Left cardiac atrium (tissue), 4 donors: ENCODE results near the gene ZFYVE21. TPM values are rescaled to one million over a fixed set of nuclear protein-coding genes. Genes with fewer than 3 reads are reported as not detected.

Source experiments
- ATAC-seq, 2 donors: fragments of 200-7000 bp; cut with Tn5 transposase; one replicate each; pipeline ENCODE4 v1.9.1; 2020; ENCODE audit warnings: mild to moderate bottlenecking in 2 of 2, moderate library complexity in 2 of 2
- DNase-seq: peaks from one replicate; pipeline ENCODE4 v3.0.0-alpha.2; 2020
- intact Hi-C, 2 donors: fragments of 100-400 bp; cut with DNase I; formaldehyde crosslinking; loops; one replicate each; pipeline versions ENCODE4 v1.14.1 to v1.15.1; 2022 to 2023
- total RNA-seq, 2 donors: library from RNA; stranded (reverse); fragmentation: NEBNext Ultra II Directional; extraction: Animal tissue kit (Norgen Biotek cat#: 25700); gene quantifications; one replicate each; pipeline ENCODE4 v1.2.1, GENCODE V29; 2021
- donor health status: DM: no; HTN: yes; CAD: no.
- donor health status: DM: no; HTN: yes; CAD: no; lungs with severe emphysema.
- donor health status: DM: yes; HTN: yes; CAD: no.
- donor health status: Dilated cardiomyopathy.

The ZFYVE21 gene
- total RNA-seq, 2 donors from 2014 or later = 47.0 to 48.7 TPM

DNA sequence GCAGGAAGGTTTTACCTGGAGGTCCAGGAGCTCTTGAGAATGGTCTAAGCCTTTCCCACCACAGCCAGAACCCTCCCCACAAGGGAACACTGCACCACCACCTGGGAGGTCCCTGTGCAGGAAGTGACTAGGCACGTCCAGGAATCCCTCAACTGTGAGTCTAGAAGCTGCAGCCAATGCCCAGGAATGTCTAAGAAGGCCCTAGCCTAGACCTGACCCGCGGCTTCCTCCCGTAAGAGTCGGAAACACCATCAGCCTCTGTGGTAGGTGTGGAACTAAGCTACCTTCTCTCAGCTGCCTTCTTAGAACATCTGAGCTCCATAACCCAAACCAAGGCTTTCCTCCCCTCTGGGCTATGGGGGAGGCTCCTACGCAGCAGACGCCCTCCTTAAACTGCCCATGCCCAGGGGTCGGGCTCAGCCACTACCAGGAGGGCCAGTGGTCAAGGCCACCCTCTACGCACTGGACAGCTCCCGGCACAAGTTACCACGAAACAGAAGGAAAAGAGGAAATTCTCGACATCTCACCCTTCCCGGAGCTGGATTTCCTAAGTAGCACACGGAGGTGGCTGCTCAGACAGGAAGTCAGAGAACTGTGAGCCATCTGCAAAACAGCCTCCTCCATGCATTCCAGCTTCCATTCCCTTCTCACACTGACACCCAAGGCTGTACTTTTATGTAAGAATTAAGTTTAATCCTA, 25.5 kb downstream of the ZFYVE21 start:
- intact Hi-C loops = no loop called here
- ATAC-seq = no peak
- no peak for DNase-seq

DNA sequence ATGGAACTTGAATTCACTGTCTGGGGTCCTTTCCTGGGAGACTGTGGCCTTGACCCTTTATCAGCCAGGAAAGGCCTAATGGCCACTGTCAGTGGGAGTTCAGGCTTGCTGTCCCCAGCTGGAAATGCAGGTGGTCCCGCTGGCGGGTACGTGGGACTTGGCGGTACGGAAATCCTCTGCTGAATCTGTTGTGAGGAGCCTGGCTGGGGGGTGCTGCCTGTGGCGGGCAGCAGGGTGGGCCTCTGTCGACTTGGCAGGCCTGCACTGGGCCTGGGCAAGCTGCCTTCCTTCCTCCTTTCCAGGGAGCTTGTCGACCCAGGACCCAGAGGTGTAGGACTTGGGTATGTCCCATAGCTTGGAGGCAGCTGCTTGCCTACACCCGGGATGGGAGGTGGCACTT, 26.3 kb downstream of the ZFYVE21 start:
- ATAC-seq (peak in 1 of 2 donors; percentile 12), DNase-seq (no peak)
- intact Hi-C loops = no loop called here

DNA sequence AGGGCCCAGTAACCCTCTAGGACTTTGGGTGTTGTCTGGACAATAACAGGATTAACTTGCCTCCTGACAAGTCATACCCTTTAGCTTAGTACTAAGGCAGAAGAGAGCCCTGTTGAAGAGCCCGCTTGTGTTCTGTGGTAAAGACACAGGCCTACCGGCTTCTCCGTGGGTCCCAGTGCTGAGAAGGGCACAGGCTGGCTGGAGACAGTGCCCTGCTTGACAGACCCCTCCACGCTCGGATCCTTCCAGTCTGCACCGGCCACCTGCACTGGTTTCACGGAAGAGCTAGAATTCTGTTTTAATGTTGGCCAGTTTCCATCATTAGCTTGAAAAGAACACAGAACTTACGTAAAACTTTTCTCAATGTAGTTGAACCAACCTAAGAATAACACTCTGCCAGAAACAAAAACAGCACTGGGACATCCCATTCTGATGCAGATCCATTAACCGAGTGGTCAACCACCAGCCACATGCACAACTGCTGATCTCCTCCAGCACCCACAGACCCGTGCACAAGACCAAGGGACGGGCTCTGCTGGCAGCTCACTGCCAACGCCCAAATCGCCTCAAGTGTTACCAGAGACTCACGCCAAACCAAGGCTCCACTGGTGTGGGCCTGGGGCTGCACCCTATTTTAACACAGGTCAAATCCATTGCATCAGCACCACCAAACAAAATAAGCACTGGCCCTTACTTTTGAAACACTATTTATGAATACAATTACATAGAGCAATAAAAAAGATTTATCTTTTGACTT, 27.1 kb downstream of the ZFYVE21 start:
- intact Hi-C loops = no loop called here
- peak in 1 of 2 donors; percentile 27 for ATAC-seq

DNA sequence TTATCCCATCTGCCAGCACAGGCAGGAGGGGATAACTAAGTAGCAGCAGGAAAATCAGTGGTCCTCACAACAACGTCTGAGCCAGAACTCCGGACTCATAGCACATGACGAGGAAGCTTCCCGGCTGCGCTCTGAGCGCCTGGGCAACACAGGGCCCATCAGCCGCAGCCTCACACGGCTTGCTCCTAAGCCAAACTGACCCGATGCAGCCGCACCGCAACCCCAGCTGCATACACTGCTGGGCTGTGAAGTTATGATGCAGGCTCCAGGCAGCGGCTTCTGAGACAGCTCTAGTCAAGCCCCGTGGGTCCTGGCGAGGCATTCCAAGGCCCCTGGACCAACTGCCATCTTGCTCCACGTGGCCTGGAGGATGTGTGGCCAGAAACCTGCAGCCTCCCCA, 28.1 kb downstream of the ZFYVE21 start:
- intact Hi-C loops = no loop called here
- ATAC-seq = no peak

More for the DNA sequence above, 27.1 kb downstream of the ZFYVE21 start:
- DNase-seq = no peak

DNA sequence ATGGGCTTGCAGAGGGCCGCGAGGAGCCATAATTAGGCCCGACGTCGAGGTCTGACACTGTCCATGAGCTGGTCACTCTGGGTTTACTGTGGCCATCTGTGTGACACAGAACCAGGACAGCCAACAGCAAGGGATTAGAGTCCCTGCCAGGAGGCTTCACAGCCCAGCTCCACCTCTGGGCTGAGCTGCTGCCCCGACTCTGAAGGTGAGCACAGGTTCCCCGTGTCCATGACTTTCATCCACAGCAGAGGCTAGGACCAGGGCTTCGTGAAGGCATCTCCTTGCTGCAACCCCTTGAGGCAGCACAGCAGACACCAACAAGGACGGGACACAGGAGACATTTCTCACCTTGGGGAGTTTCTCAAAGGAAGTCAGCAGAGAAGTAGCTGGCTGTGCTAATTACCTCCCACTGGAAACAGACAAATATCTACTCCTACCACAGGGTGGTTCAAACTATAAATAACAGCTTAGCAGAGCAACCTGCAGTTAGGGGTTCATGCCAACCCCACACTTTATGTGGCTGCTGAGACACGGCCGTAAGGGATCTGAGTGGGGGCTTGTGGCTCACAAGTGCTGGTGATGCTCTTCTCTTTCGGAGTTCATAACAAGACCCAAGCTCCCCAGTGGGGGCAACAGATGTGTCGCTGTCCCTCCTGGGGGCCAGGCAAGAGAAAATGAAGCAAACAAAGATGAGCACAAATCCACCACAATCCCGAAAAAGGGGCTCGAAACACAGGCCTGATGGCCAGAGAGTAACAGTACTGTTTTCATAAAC, 29.2 kb downstream of the ZFYVE21 start:
- ATAC-seq = no peak
- DNase-seq = no peak
- intact Hi-C loops = no loop called here

More for the DNA sequence above, 28.1 kb downstream of the ZFYVE21 start:
- DNase-seq = no peak

DNA sequence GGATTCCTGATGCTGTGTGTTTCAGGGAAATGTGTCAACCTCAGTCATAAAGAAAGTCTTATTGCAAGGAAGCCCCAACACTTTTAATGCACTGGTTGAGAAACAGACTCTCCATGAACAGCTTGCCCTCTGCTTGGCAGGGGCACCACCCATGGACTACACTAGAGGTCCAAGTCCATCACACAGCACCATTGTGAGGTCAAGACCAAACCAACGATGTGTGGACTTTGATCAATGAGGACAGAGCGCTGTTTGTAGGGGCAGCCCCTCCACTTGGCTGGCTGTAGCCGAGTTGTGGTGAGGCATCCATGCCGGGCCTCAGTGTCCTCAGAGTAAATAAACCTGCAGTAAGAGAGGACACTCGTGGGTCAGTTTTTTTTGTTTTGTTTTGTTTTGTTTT, 29.8 kb downstream of the ZFYVE21 start:
- intact Hi-C loops = no loop called here
- ATAC-seq = no peak
- DNase-seq = no peak

DNA sequence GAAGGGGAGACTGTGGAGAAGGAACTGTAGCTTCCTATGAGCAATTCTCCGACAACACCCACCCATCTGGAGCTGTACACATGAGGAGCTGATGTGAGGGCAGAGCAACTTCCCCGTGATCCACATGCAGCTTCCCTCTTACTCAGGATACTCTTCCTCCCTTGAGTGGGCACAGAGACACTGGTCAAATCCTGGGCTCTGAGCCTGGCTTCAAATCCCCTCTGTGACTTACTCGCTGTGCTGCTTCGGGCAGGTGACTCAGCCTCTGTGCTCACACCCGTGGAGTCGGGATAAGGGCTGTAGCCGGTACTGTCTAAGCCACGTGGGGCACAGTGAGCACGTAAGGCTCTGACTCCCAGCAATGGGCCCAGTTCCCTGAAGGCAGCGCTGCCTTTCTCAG, 31.1 kb downstream of the ZFYVE21 start:
- ATAC-seq (peak in 1 of 2 donors; percentile 30), DNase-seq (no peak)
- intact Hi-C loops = no loop called here

DNA sequence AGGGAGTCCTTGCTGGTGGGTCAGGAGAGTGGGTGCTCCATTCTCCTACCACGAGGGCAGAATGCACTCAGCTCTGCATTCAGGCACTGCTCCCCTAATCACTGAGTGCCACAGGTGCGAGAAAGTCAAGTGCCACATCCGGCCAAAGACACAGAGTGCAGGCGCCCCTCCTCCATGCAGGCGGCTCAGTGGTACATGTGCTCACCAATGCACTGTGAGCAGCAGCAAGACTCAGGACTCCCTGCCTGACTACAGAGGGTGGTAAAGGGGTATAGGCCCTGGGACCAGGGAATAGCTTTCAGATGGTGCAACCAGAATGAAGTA, 32.9 kb downstream of the ZFYVE21 start:
- DNase-seq (no peak), ATAC-seq (peak in 1 of 2 donors; percentile 27)
- intact Hi-C loops = no loop called here

DNA sequence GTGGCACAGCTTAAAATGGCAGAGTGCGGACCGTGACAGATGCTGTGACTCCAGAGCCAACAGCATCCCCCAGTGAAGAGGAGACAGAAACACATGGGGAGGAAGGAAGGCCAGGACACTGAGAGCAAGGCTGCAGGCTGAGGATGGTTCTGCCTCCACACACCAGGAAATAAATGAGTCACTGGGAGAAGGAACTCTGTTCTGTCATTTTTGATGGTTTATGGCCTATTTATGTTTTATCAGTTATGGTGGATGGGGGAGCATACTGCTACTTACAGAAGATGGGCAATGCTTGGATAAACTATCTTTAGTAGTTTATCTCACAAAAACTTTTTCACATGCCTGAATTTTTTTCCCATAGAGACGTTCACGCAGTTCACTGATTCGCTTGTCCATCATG, 33.8 kb downstream of the ZFYVE21 start:
- intact Hi-C loops = no loop called here

DNA sequence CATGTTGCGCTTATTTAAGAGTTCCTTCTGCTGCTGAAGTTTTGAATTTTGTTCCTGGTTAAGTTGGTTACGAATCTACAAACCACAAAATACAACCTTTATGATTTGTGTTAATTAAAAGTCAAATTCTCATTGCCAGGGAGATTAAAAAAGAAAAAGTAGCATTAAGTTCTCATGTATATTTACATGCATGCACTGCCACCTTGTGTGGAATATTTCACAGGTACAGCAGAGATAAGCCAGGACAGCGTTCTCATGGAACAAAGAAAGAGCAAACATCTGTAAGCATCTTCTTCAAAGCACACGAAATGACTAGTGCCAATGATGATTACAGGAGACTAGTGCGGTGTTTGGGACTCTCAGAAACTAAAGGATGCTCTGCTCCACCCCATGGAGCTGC, 34.2 kb downstream of the ZFYVE21 start:
- no peak for DNase-seq
- ATAC-seq = no peak
- intact Hi-C loops = no loop called here

More for the DNA sequence above, 33.8 kb downstream of the ZFYVE21 start:
- DNase-seq (no peak), ATAC-seq (no peak)

DNA sequence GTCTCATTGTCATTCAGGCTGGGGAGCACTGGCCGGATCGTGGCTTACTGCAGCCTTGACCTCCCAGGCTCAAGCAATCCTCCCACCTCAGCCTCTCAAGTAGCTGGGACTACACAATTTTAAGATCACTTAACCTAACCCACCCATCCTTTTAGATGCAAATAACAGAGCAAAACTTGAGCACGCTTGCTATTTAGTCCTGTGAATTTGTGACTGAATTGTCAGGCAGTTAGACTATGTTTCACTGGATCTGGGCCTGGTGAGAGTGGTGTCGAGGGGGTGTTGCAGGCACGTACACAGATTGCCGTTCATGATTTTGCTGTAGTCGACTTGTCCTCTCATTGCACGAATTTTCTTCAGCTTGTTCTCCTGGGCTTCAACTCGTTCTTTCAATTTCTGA, 38.2 kb downstream of the ZFYVE21 start:
- intact Hi-C loops = no loop called here
- DNase-seq (no peak), ATAC-seq (no peak)

DNA sequence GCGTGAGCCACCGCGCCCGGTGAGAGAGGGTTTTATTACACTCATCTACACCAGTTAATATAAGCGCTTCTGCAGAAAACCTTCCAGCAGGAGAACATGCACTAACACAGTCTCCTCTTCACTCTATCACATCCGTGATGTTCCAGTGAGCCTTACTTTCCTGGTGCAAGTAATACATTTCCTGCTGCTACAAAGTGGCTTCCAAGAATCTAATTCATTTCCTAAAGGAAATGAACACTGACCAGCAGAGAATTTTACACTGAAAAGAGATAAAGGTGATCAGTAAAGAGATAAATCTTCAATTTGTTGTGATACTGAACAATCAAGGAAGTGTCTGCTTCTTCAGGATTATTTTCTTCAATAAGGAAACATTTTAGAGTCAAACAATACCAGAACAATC, 39.5 kb downstream of the ZFYVE21 start:
- no peak for DNase-seq
- intact Hi-C loops = no loop called here
- no peak for ATAC-seq

DNA sequence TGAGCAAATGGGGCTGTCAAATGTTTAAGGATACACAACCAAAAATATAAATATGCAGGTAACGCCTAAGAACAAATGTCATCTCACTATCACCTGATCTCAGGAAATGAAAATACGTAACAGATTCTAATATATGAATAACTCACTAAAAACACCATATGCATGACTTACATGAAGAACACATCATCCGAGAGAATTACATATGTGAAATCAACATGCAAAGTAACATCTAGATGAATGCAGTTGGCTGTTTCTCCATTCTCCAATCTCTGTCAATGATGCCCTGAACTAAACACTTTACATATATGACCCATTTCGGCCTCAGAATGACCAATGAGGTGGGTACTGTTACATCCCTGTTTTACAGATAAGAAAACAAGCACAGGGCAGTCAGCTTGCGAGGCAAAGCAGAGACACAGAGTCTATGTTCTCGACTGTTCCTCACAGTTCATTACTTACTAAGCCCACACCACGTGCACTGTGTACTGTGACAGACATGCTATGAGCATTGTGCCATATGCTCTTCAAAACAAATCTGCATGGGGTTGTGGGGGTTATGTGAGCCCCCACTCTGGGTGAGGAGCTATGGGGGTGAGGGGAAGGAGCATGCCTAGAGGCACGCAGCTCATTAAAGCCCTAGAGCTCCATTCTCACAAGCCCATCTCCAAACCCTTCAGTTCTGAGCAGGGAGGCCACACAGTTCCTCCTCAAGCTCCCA, 42.6 kb downstream of the ZFYVE21 start:
- intact Hi-C loops = no loop called here
- ATAC-seq (no peak), DNase-seq (no peak)

DNA sequence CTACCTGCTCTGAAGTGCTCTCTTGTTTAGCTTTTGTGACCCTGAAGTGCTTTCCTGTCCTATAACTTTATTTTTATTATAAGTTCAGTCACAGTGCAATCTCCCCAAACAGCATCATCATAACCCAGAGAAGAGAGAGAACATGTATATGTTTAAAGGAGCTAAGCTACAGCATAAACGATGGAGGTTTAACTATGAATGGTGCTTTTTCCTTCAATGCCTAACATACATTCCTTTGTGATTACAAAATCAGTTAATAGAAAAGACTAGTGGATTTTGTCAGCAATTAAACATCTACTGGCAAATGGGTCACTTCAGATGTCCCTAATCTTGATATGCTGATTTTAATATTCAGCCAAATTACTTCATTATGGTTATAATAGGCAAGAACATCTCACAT, 46.4 kb downstream of the ZFYVE21 start:
- intact Hi-C loops = no loop called here

DNA sequence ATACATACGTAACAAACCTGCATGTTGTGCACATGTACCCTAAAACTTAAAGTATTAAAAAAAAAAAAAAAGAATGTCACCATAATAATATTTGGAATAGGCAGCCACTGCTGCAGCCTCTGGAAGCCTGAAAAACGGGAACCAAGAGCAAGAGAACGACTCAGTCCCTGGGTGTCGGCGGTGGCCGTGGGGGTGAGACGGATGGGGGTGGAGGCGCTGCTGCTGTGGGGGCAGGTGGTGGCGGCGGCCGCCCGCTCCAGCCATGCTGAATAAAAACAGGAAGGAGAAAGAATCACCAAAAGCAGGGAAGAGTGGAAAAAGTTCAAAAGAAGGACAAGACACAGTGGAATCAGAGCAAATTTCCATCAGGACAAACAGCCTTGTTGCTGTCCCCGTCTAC, 46.9 kb downstream of the ZFYVE21 start:
- no peak for DNase-seq
- intact Hi-C loops = no loop called here
- ATAC-seq = no peak

More for the DNA sequence above, 46.4 kb downstream of the ZFYVE21 start:
- ATAC-seq (no peak), DNase-seq (no peak)

DNA sequence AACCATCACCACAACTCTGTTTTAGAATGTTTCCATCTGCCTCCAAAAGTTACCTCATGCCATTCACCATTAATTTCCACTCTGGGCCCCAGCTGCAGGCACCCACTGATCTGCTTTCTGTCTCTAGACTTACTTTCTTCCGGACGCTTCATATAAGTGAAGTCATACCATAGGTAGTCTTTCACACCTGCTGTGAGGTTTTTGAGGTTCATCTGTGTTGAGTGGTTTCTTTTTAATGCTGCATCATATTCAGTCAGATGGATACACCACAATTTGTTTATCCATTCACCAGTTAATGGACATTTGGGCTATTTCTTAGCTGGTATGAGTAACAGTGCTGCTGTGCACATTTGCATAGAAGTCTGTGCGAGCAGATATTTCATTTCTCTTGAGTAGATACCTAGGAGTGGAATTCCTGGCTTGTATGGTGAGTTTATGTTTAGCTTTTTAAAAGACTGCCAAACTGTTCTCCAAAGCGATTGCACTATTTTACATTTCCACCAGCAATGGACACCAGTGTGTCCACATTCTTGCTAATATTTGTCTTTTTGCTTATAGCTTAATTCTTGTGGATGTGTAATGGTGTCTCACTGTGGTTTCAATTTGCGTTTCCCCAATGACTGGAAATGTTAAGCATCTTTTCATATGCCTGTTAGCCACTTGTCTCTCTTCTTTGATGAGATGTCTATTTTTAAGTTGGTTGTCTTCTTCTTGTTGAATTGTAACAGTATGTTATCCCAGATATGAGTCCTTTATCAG, 48.3 kb downstream of the ZFYVE21 start:
- no peak for ATAC-seq
- no peak for DNase-seq
- intact Hi-C loops = no loop called here

DNA sequence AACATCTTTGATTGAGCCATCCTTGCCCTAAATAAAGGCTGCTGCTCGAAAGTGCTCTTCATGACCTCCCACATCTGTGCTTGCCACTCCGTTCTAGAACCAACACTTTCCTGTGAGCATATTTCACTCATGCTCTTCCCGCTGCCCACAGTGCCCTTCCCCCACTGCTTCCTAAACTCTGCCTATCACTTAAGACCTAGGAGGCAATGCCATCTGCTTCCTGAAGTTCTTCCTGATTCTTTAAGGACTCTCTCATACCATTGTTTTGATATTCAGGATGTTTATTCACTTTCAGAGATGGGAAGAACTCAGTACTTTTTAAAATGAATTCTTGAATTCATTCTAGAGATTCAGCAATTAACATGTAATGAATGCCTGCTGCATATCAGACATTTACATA, 49.9 kb downstream of the ZFYVE21 start:
- ATAC-seq = no peak
- intact Hi-C loops = no loop called here

DNA sequence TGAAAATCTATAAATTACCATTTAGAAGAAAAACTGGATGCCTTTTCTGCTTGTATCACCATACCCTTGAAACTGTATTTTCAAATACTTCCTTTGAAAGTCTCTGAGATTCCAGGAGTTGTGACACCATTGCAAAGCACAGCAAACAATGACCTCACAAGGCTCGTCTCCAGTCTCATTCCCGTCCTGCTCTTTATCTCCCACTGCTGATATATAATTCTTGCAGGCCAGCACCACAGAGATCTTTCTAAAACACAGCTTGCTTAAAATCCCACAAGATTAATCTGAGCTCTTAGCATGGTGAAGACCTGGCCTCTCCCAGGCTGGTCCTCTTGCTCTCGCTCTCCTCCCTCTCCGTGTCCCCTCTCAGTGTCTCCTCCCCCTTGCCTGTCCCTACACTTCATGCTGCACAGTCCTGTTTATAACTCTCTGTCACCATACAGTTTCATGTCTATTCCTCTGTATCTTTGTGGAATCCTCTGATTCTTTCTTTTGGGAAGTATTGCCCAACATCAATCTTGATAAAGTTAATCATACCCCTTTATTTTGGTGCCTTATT, 51.8 kb downstream of the ZFYVE21 start:
- intact Hi-C loops = no loop called here
- no peak for DNase-seq
- peak; percentile 44 to 47 for ATAC-seq

More for the DNA sequence above, 49.9 kb downstream of the ZFYVE21 start:
- no peak for DNase-seq

DNA sequence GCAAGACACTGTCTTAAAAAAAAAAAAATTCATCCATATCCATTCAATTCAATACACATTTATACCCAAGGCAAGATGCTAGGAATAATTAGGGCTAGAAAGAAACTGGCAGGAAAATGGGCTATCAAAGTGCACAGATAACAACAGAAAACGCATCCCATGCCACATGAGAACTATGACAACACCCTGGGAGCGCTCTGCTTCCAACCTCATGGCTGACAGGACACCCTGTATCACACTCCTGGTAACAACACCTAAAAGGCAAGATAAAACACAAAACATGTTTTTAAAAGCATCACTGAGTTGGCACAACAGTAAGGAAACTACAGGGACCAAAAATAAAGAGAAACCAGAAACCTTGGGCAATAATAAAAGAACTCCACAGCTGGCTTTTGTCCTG, 54.9 kb downstream of the ZFYVE21 start:
- ATAC-seq = no peak

More for the DNA sequence above, 54.9 kb downstream of the ZFYVE21 start:
- intact Hi-C loops = no loop called here
- DNase-seq = no peak
